NCI-H1092 treated with DMSO at 0.1 percent for 48 hours (cell line): ENCODE data around the gene CNTRL.
A peak's percentile ranks its signal among the peaks of the same experiment; 100 is the strongest.
"Not testable (repeated sequence)": the region's sequence is repeated elsewhere in the genome, so short reads cannot be mapped to it uniquely, and the experiment has no call there.

Experiments used
- DNase-seq: peaks from one replicate; lab custom pipeline; 2025; lab: John Stamatoyannopoulos, UW

The CNTRL gene

DNA sequence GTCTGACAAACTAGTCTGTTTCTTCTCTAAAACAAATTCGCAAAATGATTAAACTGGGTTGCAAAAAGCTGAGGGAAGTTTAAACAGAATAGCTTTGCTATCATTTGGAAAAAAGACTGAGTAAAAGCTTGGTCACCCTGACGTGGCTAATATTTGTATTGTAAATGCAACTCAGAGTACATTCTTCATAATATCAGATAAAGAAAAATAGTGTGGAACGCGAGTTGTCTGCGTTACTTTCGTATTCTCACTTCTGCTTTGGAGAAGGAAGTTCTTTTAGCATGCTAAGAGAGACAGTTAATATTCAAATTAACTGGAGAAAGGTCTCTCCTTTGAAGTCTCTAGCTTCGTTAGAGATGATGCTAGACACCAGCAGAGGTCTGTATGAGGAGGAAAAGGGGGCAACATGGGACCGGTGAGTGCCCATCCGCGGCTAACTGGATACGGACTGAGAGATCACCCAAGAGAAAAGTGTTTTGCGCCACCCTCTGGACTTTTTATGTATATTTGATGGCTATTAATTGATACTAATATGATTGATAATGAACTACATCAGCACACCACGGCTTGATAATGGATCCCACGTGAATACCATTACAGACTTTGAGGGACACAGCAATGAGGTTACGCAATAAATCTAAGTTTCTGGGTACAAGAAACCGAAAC, 2.9 kb upstream of the CNTRL start:
- DNase-seq, result no peak

- no peak for DNase-seq
Observed at GRCh38 chr9:121073038-121073437, 1.7 kb upstream of the CNTRL start.

DNA sequence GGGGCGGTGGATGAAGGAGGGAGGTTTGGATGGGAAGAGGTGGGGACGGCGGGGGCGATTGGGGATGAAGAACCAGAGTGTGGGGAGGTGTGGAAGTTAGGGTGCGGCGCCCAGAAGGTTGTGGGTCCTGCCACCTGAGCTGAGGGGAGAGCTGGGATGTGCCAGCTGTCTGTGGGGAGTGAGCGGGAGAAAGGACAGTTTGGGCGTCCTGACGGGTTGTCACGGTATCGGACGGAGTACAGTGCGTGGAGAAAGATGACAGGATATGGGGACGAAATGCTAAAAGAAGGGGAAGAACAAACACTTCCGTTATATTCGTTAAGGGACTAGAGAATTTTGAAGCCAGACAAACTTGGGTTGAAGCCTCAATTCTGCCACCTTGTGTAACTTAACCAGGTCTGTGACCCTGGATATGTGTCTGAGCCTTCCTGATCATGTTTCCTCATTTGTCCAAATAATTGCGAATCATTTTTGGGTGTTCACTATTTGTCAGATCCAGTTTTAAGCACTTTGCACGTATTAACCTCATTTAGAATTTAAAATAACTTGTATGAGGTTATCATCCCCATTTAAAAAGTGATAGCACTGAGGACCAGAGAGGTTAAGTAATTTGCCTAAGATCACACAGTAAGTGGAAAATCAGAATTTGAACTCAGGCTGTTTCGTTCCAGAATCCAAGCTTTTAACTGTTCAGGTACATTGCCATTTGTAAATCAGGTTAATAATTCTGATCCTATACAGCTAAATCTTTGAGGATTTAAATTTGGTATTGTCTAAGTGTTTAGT, 689 bp downstream of the CNTRL start:
- DNase-seq, result peak; percentile 64

- DNase-seq, result no peak
Observed at GRCh38 chr9:121082075-121082474, 7.3 kb downstream of the CNTRL start.

- no peak for DNase-seq
Observed at GRCh38 chr9:121085661-121086060, 10.9 kb downstream of the CNTRL start.

GRCh38 chr9:121088576-121088975, 13.8 kb downstream of the CNTRL start:
- DNase-seq, result no peak

DNA sequence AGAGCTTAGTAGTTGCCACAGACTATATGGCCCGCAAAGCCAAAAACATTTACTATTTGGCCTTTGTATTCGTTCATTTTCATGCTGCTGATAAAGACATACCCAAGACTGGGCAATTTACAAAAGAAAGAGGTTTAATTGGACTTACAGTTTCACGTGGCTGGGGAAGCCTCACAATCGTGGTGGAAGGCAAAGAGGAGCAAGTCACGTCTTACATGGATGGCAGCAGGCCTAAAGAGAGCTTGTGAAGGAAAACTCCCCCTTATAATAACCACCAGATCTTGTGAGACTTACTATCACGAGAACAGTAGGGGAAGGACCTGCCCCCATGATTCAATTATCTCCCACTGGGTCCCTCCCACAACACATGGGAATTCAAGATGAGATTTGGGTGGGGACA, 16.0 kb downstream of the CNTRL start:
- DNase-seq, result not testable (repeated sequence)

DNA sequence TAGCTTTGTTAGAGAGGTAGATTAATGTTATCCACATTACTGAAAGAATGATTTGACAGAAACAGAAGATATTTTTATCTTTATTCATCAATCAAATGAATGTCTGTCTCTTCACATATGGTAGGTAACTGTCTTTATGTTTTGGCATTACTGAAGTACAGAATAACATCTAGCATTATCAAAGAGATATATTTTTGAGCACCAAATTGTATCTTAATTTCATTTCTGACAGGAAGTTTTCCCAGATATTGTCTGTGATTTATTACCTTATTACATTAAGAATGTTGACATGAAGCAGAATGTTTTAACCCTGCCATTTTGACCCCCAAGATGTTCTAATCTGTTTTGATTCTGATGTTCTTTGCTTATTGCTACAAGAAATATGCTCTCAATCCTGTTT, 20.3 kb downstream of the CNTRL start:
- no peak for DNase-seq

GRCh38 chr9:121098567-121099198, 23.9 kb downstream of the CNTRL start:
- no peak for DNase-seq

DNA sequence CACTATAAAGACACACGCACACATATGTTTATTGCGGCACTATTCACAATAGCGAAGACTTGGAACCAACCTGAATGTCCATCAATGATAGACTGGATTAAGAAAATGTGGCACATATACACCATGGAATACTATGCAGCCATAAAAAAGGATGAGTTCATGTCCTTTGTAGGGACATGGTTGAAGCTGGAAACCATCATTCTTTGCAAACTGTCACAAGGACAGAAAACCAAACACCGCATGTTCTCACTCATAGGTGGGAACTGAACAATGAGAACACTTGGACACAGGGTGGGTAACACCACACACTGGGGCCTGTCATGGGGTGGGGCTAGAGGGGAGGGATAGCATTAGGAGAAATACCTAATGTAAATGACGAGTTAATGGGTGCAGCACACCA, 29.3 kb downstream of the CNTRL start:
- not testable (repeated sequence) for DNase-seq

DNA sequence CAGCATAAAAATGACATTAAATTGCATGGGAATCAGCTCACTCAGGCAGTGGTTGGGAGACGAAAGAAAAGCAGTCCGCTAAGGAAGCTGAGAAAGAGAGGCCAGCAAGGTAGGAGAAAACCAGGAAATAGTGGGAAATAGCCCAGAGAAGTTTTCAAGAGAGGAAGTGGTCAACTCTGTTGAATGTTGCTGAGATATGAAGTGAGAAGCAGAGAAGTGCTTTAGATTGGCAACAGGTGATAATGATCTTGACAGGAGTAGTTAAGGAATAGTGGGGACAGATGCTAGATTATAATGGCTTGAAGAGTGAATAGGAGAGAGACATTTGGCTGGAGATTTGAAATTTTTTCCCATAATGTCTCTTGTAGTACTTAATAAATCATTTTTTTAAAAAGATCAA, 30.8 kb downstream of the CNTRL start:
- no peak for DNase-seq

DNA sequence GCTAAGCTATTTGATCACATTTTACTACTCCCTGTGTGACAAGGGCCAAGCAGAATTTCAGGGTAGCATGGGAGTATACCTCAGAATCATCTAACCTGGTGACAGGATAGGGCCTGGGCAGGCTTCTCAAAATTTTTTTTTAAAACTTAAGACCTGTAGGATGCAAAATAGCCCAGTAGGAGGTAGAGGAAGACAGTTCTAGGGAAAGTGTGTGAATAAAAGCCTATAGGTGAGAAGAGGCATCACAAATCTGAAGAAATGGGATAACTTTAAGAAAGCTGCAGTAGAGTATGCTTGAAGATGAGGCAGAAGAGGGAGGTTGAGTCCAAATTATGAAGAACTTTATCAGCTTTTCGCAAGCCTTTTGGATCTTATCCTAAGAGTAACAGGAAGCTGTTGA, 32.3 kb downstream of the CNTRL start:
- DNase-seq, result no peak

DNA sequence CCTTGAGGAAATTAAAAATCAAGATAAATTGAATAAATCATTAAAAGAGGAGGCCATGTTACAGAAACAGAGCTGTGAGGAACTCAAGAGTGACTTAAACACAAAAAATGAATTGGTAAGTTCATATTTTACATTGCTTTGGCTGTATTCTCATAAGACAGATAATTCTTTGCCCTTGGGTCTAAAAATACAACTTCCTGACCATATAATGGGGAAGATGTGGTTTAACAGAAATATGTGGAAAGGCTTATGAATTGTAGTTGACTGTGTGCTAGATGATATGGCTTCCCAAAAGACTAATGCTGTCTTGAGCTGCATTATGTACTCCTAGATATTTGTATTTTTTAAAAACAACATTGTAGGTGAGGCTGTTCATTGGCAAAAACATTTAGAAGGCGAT, 33.1 kb downstream of the CNTRL start:
- no peak for DNase-seq

GRCh38 chr9:121115466-121115865, 40.7 kb downstream of the CNTRL start:
- no peak for DNase-seq

DNA sequence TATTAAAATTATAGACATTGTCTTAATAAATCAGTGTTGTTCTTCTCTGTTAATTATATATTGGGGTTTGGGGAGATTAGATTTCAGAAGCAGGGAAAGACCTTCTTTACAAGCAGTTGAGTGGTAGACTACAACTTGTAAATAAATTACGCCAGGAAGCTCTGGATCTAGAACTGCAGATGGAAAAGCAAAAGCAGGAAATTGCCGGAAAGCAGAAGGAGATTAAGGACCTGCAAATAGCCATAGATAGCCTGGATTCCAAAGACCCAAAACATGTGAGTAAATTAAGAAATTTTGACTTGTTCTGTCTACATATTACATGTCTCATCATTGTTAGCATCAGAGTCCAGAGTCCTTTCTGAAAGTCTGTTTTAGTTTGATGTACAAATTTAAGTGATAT, 43.5 kb downstream of the CNTRL start:
- DNase-seq, result no peak

DNA sequence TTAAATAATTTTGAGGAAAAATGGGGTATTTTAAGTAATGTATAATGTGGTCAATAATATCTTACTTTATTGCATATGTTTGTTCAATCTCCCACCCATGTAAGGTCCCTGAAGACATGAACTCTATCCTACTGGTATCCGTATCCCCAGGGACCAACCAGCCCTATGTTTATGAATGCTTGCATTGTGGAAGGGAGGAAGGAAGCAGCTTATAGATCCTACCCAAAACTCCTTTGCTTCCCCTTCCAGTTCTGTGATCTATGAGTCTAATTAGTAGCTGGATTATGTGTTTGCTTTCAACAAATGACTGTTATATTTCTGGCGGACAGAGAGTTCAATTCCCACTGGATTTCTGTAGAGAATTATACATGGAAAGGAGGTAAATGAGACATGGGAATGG, 45.6 kb downstream of the CNTRL start:
- DNase-seq, result no peak

DNA sequence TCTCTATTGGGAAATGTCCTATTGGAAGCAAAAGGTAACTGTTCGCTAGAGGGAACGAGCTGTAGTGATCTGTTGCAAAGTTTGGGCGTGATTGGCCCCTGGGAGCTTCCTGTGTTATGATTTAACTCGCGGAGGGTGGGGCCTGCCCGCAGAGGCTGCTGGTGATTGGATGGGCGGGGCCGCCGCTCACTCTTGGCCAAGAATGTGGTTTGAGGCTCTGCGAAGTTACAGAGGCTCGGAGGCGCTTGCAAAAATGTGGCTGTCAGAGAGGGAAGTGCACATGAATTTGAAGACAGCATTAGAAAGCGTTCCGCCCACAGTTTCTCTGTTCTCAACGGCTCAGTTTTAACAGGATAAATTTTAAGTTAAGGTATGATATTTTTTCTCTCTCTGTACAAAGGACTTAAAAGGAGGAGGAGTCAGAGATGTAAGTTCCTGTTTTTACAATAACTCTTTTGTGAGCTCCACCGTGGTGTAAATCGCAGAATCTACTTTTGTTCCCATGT, 46.9 kb downstream of the CNTRL start:
- DNase-seq, result no peak

- no peak for DNase-seq
Observed at GRCh38 chr9:121122246-121123032, 47.7 kb downstream of the CNTRL start.

DNA sequence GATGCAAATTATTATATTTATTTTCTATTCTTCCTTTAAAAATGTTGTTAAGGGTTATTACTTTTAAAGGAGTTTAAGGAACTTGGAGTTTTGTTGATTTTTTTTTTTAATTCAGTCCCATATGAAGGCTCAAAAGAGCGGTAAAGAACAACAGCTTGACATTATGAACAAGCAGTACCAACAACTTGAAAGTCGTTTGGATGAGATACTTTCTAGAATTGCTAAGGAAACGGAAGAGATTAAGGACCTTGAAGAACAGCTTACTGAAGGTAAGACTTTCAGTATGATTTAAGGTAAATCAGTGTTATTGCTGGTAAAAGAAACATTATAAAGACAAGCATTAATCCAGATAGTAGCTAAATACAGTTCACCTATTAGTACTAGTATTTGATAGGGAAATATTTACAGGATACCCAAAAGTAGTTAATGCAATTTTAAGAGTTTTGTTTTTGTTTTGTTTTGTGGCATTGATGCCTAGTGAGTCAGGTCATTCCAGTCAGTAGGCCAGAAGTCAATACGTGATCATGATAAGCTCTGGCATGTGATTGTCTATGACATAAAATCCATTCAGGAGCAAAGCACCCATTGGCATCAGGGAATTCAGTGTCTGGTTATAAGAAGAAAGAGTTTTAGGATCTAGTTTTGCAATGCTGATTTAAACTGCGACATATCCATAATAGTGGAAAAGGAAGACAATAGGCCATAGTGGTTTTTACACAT, 49.2 kb downstream of the CNTRL start:
- no peak for DNase-seq

- DNase-seq, result no peak
Observed at GRCh38 chr9:121125590-121125989, 50.8 kb downstream of the CNTRL start.

- DNase-seq, result not testable (repeated sequence)
Observed at GRCh38 chr9:121129384-121129783, 54.6 kb downstream of the CNTRL start.
